Activated CD4-positive, alpha-beta T cell treated with anti-CD3 and anti-CD28 coated beads, Interleukin-2, amount 10 ng/mL, durations not matched to agents 24 days and 14 days (primary cell): Measurements from ENCODE around the gene OR4C11. TPM values are rescaled to one million over a fixed set of nuclear protein-coding genes. Genes with fewer than 3 reads are reported as not detected.

Source experiments
- DNase-seq: peaks from one replicate; pipeline ENCODE4 v3.0.0; 2022
- H3K27ac Mint-ChIP-seq: one replicate; pipeline ENCODE4 v1.8.0; 2022; ENCODE audit warnings: mild to moderate bottlenecking, mixed read lengths
- H3K27me3 Mint-ChIP-seq: one replicate; pipeline ENCODE4 v1.8.0; 2022; ENCODE audit warnings: mixed read lengths
- H3K36me3 Mint-ChIP-seq: one replicate; pipeline ENCODE4 v1.8.0; 2022; ENCODE audit warnings: low read depth, mild to moderate bottlenecking, mixed read lengths
- H3K4me1 Mint-ChIP-seq: one replicate; pipeline ENCODE4 v1.8.0; 2021; ENCODE audit warnings: mixed read lengths
- H3K4me3 Mint-ChIP-seq: one replicate; pipeline ENCODE4 v1.8.0; 2022; ENCODE audit warnings: mild to moderate bottlenecking, moderate library complexity, mixed read lengths
- H3K9me3 Mint-ChIP-seq: one replicate; pipeline ENCODE4 v1.8.0; 2021; ENCODE audit warnings: mixed read lengths
- intact Hi-C: fragments of 100-400 bp; cut with micrococcal nuclease; formaldehyde crosslinking; loops from one replicate; pipeline ENCODE4 v1.15.1; 2023
- total RNA-seq: library from RNA; stranded (reverse); gene quantifications from 2 replicates; pipeline ENCODE4 v1.2.3, GENCODE V29; 2022

The OR4C11 gene, protein sequence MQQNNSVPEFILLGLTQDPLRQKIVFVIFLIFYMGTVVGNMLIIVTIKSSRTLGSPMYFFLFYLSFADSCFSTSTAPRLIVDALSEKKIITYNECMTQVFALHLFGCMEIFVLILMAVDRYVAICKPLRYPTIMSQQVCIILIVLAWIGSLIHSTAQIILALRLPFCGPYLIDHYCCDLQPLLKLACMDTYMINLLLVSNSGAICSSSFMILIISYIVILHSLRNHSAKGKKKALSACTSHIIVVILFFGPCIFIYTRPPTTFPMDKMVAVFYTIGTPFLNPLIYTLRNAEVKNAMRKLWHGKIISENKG
- not detected in 2 replicates for total RNA-seq

DNA sequence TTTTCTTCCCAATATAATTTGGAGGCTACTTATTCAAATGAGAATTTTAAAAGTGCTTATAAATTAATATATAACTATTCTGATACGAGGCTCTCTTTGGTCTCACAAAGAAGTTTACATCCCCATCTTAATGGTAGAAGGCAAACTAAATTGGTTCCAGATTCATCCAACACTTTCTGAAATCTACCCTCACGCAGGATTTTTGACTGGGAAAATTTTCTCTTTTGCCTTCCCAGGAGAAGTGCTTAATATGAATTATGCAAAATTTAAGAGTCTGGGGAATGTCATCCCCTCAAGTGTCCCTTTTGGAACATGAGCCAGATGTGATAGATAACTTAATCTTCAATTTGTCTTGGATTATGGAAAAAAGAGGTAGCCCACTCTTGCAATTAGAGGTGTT lies at the start of gene OR4C11:
Gene OR4C11, minus strand, starts transcription at position 101 of the 400 bp plus-strand sequence. CDS start 3,272 bp downstream, outside the sequence.
- DNase-seq: no peak
- Mint-ChIP-seq H3K4me3 (no peak within 1 kb of the TSS), H3K27me3 (no peaks in the 10 kb centered on the region), H3K4me1 (no peaks in the 10 kb centered on the region), H3K9me3 (peaks cover 14% of the 10 kb centered on the region), H3K36me3 (no peaks in the 10 kb centered on the region), H3K27ac (no peak within 1 kb of the TSS)
- intact Hi-C loops: no loop called here

DNA sequence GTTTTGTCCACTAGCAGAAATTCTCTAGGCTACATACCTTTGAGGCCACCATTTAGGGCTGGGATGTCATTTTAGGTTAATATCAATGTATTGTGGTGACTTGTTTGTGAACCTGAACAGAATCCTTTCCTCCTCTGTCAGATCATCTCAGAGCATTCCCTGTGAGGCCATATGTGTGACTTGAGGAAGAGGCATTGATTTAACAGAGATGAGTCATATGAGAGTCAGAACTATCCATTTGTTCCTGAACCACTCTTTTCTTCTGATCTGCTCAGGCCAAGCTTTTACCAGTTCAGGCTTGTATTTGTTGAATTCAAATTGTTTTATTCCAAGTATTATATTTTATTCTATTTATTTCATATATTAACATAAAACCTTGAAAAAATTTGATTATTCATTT lies 47.7 kb upstream of the OR4C11 start:
- no peaks in the 10 kb centered on the region for H3K4me1 Mint-ChIP-seq
- intact Hi-C loops: no loop called here
- no peak for DNase-seq
- H3K4me3 Mint-ChIP-seq: no peak overlapping the region
- no peak overlapping the region for H3K27ac Mint-ChIP-seq
- H3K36me3 Mint-ChIP-seq: no peaks in the 10 kb centered on the region
- H3K27me3 Mint-ChIP-seq: no peaks in the 10 kb centered on the region
- peaks cover 11% of the 10 kb centered on the region for H3K9me3 Mint-ChIP-seq

DNA sequence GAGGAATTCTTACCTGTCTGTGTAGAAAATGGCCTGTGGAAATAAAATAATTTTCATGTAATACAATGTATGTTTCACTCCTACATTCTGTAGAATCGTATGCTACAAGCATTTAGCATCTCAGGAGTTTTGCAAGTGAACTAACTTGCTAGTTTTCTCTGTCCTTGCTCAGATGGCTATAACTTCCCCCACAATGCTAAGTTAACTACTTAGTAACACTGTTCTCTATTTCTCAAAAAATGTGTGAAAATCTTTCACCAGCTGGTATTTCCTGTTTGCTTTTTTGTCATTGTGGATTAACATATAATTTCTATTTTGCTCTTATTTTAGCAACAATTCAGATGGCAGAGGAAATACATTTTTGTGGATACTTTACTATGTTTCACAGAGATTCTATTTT lies 45.1 kb upstream of the OR4C11 start:
- no peak for DNase-seq
- peaks cover 20% of the 10 kb centered on the region for H3K9me3 Mint-ChIP-seq
- no peaks in the 10 kb centered on the region for H3K36me3 Mint-ChIP-seq
- H3K4me3 Mint-ChIP-seq: no peak overlapping the region
- H3K4me1 Mint-ChIP-seq: no peaks in the 10 kb centered on the region
- H3K27me3 Mint-ChIP-seq: no peaks in the 10 kb centered on the region
- intact Hi-C loops: no loop called here
- no peak overlapping the region for H3K27ac Mint-ChIP-seq

DNA sequence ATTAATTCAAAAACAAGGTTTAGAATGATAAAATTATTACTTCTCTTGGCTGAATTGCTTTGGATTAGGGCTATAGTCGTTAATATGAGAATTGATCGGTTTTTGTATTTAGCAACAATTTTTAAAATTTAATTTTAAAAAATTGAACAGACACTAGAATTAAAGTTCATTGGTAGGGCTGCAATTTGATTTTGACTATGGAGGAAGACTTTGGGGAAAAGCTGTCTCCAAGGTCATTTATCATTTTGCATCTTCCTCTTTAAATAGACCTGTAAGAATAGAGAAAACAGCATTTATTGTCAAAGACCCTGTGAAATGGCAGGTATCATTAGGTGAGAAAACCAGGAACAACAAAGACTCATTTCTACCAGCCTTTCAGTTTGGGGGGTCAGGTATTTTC lies 40.6 kb upstream of the OR4C11 start, which contains the start of gene OR4S2:
Gene OR4S2, plus strand, starts transcription at position 301 of the 400 bp plus-strand sequence. CDS start 2,577 bp downstream, outside the sequence.
- Mint-ChIP-seq H3K4me1 (no peaks in the 10 kb centered on the region), H3K27ac (no peak within 1 kb of the TSS), H3K4me3 (no peak within 1 kb of the TSS), H3K9me3 (peaks cover 27% of the 10 kb centered on the region), H3K36me3 (no peaks in the 10 kb centered on the region), H3K27me3 (no peaks in the 10 kb centered on the region)
- intact Hi-C loops: no loop called here
- DNase-seq: no peak

DNA sequence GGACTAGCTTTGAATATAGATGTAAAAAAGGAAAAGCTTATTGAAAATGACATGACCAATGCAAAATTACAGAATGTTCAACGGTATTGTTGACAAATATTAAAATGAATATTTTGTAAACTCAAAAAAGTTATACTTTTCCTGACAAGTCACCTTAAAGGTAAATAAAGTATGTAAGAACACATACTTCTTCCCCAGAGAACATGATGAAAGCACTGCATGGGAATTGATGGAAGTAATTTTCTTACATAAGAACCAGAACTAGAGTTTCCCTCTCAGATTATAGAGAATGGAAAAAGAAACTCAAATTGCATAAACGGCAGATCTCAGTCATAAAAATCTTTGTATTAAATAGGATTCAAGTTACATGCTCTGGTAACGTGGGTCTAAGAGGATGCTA lies 27.4 kb upstream of the OR4C11 start, which contains the start of gene OR4P4:
Gene OR4P4, plus strand, starts transcription at position 301 of the 400 bp plus-strand sequence.
- no peaks in the 10 kb centered on the region for H3K4me1 Mint-ChIP-seq

DNA sequence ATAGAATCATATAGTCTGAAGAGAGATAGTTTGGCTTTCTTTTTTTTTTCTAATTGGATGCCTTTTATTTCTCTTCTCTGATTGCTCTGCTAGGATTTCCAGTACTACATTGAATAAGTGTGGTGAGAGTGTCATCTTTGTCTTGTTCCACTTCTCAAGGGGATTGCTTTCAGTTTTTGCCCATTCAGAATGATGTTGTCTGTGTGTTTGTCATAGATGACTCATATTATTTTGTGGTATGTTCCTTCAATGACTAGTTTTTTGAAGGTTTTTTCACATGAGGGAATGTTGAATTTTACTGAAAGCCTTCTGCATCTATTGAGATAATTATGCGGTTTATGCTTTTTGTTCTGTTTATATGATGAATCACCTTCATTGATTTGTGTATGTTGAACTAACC lies 17.1 kb upstream of the OR4C11 start:
- H3K4me1 Mint-ChIP-seq: no peaks in the 10 kb centered on the region
- H3K27me3 Mint-ChIP-seq: no peaks in the 10 kb centered on the region
- intact Hi-C loops: no loop called here
- no peaks in the 10 kb centered on the region for H3K36me3 Mint-ChIP-seq
- no peak overlapping the region for H3K4me3 Mint-ChIP-seq
- DNase-seq: no peak
- H3K27ac Mint-ChIP-seq: no peak overlapping the region
- peaks cover 20% of the 10 kb centered on the region for H3K9me3 Mint-ChIP-seq

More for the DNA sequence above, 27.4 kb upstream of the OR4C11 start, which contains the start of gene OR4P4:
- Mint-ChIP-seq H3K4me3 (no peak within 1 kb of the TSS), H3K9me3 (peaks cover 12% of the 10 kb centered on the region), H3K27me3 (no peaks in the 10 kb centered on the region), H3K27ac (no peak within 1 kb of the TSS), H3K36me3 (no peaks in the 10 kb centered on the region)
- no peak for DNase-seq
- intact Hi-C loops: no loop called here

DNA sequence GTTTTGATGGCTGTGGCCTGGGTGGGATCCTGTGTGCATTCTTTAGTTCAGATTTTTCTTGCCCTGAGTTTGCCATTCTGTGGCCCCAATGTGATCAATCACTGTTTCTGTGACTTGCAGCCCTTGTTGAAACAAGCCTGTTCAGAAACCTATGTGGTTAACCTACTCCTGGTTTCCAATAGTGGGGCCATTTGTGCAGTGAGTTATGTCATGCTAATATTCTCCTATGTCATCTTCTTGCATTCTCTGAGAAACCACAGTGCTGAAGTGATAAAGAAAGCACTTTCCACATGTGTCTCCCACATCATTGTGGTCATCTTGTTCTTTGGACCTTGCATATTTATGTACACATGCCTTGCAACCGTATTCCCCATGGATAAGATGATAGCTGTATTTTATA lies 34.9 kb downstream of the OR4C11 start:
- intact Hi-C loops: no loop called here
- no peak overlapping the region for H3K4me3 Mint-ChIP-seq
- no peaks in the 10 kb centered on the region for H3K36me3 Mint-ChIP-seq
- no peak for DNase-seq
- H3K27ac Mint-ChIP-seq: no peak overlapping the region
- no peaks in the 10 kb centered on the region for H3K27me3 Mint-ChIP-seq
- H3K9me3 Mint-ChIP-seq: peaks cover 6% of the 10 kb centered on the region
- no peaks in the 10 kb centered on the region for H3K4me1 Mint-ChIP-seq

DNA sequence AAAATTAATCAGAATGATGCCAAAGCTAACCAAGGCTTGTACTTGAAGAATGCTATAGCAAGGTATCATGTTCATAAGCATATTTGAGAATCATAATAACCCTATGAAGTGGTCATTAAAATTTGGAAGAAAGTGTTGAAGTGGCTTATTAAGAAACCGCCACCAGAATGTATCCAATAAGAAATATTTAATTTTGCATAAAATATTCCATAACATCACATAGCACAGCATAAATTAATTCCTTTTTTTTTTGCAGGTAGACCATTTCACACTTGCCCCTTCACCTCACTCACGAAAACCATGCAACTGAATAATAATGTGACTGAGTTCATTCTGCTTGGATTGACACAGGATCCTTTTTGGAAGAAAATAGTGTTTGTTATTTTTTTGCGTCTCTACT lies 35.6 kb downstream of the OR4C11 start, which contains the start of gene OR4C16:
Gene OR4C16, plus strand, starts transcription at position 301 of the 400 bp plus-strand sequence. Its CDS starts 0 bp downstream, at position 301.
- Mint-ChIP-seq H3K27me3 (no peaks in the 10 kb centered on the region), H3K9me3 (peaks cover 6% of the 10 kb centered on the region), H3K27ac (no peak within 1 kb of the TSS), H3K4me1 (no peaks in the 10 kb centered on the region), H3K36me3 (no peaks in the 10 kb centered on the region), H3K4me3 (no peak within 1 kb of the TSS)
- no peak for DNase-seq
- intact Hi-C loops: no loop called here

DNA sequence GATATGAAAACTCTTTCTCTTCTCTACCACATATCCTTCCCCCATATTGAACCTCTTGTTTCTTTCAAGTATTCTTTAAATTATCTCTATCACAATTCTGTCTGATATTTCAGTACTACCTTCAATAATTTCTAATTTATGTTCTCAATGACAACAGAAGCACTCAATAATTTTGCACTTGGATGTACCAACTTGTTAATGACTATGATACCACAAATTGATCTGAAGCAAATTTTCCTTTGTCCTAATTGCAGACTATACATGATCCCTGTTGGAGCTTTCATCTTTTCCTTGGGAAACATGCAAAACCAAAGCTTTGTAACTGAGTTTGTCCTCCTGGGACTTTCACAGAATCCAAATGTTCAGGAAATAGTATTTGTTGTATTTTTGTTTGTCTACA lies 53.3 kb downstream of the OR4C11 start, which contains the start of gene OR4C15:
Gene OR4C15, plus strand, starts transcription at position 301 of the 400 bp plus-strand sequence. Its CDS starts 0 bp downstream, at position 301.
- intact Hi-C loops: no loop called here
- H3K9me3 Mint-ChIP-seq: peaks cover 24% of the 10 kb centered on the region
- H3K27me3 Mint-ChIP-seq: no peaks in the 10 kb centered on the region

More for the DNA sequence above, 53.3 kb downstream of the OR4C11 start, which contains the start of gene OR4C15:
- H3K4me1 Mint-ChIP-seq: no peaks in the 10 kb centered on the region
- no peak within 1 kb of the TSS for H3K27ac Mint-ChIP-seq
- H3K4me3 Mint-ChIP-seq: no peak within 1 kb of the TSS
- H3K36me3 Mint-ChIP-seq: no peaks in the 10 kb centered on the region
- DNase-seq: no peak

Other genes starting within 250 kb of the OR4C11 start
- not detected in 2 replicates for gene OR4A15, start 239.7 kb downstream of the OR4C11 start, total RNA-seq
- not detected in 2 replicates for gene OR4C15, start 53.2 kb downstream of the OR4C11 start, total RNA-seq
- gene OR4C16, start 35.5 kb downstream of the OR4C11 start, total RNA-seq: not detected in 2 replicates
- not detected in 2 replicates for gene OR4P4, start 27.5 kb upstream of the OR4C11 start, total RNA-seq
- gene OR4S2, start 40.7 kb upstream of the OR4C11 start, total RNA-seq: not detected in 2 replicates
- gene OR4C6, start 54.6 kb upstream of the OR4C11 start, total RNA-seq: not detected in 2 replicates
- gene OR5D13, start 165.8 kb upstream of the OR4C11 start, total RNA-seq: not detected in 2 replicates
- gene OR5D14, start 187.9 kb upstream of the OR4C11 start, total RNA-seq: not detected in 2 replicates
- not detected in 2 replicates for gene OR5L1, start 203.7 kb upstream of the OR4C11 start, total RNA-seq
- not detected in 2 replicates for gene OR5D18, start 212.0 kb upstream of the OR4C11 start, total RNA-seq
- gene OR5L2, start 219.6 kb upstream of the OR4C11 start, total RNA-seq: not detected in 2 replicates
- not detected in 2 replicates for gene OR5D16, start 231.1 kb upstream of the OR4C11 start, total RNA-seq